Gastrocnemius medialis (tissue), 4 donors: ENCODE results near the gene PTPRJ.

Experiments used
- CTCF ChIP-seq, 5 experiments: fragments of 450-650 bp in 3 of 5; fragments of 200-600 bp in 2 of 5; sonication (generic) in 2 of 5; IDR thresholded peaks in 4 of 5; conservative IDR thresholded peaks in 1 of 5; 1 replicate in 4 of 5; 2 replicates in 1 of 5; pipeline ENCODE4 v1.5.1; 2016 to 2019; ENCODE audit warnings: antibody characterized with exemption in 5 of 5, mild to moderate bottlenecking in 3 of 5, moderate library complexity in 3 of 5
- POLR2A ChIP-seq, 2 donors: fragments of 450-650 bp; IDR thresholded peaks; one replicate each; pipeline ENCODE4 v1.6.1; 2017; ENCODE audit warnings: antibody characterized with exemption in 2 of 2, mild to moderate bottlenecking in 2 of 2, moderate library complexity in 2 of 2

- TF ChIP-seq CTCF (IDR thresholded peaks at IDR 0.05 in 4 of 5, conservative IDR thresholded peaks at IDR 0.05 in 1 of 5) (no peak), POLR2A (IDR thresholded peaks at IDR 0.05) (no peak)
Observed at GRCh38 chr11:48207881-48208280, 227.5 kb downstream of the PTPRJ start.
